ENCODE results near the gene SGO1. TPM values are rescaled to one million over a fixed set of nuclear protein-coding genes. Genes with fewer than 3 reads are reported as not detected.

The SGO1 gene
- polyA plus RNA-seq, 1 of the 3 experiments (the other 2 are of a cell fraction) = 2.2 TPM

DNA sequence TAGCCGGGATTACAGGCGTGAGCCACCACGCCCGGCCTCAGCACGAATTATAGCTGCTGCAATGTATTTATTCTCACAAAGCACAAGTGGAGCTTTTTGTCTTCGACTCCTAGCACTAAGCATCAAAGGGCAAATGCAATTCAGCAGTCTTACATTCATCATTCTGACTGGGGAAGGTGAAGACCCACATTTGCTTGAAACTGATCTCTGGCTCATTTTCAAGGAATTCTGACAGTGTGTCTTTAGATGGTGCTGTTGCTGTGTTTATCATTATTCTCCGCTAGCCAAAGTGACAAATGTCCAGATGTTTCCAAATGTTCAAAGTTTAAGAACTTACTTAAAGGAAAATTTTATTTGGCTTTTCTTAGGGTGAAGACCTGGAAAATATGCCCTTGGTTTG, 55.9 kb downstream of the SGO1 start:
- Histone ChIP-seq H4K20me1 (ENCODE audit: insufficient read depth) (no peaks in the 10 kb centered on the region), H3K4me3 (ENCODE audit: low read depth in 2 of 2, low read length in 1 of 2) (no peak overlapping the region), H3K9me2 (no peaks in the 10 kb centered on the region), H3K27me3 (ENCODE audit: insufficient read depth) (no peaks in the 10 kb centered on the region), H2AFZ (ENCODE audit: low read depth) (no peak overlapping the region), H3K79me2 (ENCODE audit: insufficient read depth) (no peaks in the 10 kb centered on the region), H3K36me3 (replicated peaks in 1 of 2; ENCODE audit: control insufficient read depth in 1 of 2, insufficient read depth in 2 of 2, low read length in 1 of 2) (peaks cover 0 to 6% of the 10 kb centered on the region in 2 experiments), H3K4me2 (no peak overlapping the region), H3K27ac (ENCODE audit: low read depth in 2 of 2, low read length in 1 of 2) (no peak overlapping the region), H3K4me1 (ENCODE audit: control insufficient read depth in 1 of 2, insufficient read depth in 2 of 2, low read depth in 1 of 2, low read length in 1 of 2) (no peaks in the 10 kb centered on the region), H3K9me3 (no peaks in the 10 kb centered on the region), H3F3A (replicated peaks; ENCODE audit: insufficient read depth) (no peaks in the 10 kb centered on the region), H3K9ac (no peak overlapping the region)
- ChIA-PET POLR2A (no interaction called here), CTCF (interaction anchor here (1.6 kb wide), 1 partner anchor 11 kb away, joined by 7 read pairs; no protein-coding TSS in a partner anchor)
- TF ChIP-seq RAD21 (IDR thresholded peaks at IDR 0.05; ENCODE audit: low read length) = peak; percentile 45
- TF ChIP-seq, protein P1, sequence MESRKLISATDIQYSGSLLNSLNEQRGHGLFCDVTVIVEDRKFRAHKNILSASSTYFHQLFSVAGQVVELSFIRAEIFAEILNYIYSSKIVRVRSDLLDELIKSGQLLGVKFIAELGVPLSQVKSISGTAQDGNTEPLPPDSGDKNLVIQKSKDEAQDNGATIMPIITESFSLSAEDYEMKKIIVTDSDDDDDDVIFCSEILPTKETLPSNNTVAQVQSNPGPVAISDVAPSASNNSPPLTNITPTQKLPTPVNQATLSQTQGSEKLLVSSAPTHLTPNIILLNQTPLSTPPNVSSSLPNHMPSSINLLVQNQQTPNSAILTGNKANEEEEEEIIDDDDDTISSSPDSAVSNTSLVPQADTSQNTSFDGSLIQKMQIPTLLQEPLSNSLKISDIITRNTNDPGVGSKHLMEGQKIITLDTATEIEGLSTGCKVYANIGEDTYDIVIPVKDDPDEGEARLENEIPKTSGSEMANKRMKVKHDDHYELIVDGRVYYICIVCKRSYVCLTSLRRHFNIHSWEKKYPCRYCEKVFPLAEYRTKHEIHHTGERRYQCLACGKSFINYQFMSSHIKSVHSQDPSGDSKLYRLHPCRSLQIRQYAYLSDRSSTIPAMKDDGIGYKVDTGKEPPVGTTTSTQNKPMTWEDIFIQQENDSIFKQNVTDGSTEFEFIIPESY (IDR thresholded peaks at IDR 0.05; ENCODE audit: borderline replicate concordance, low read depth) = no peak
- 93% methylated on average over 7 of the region's 7 CpGs for WGBS (ENCODE audit: low lambda C conversion rate)
- DNase-seq = no peak

DNA sequence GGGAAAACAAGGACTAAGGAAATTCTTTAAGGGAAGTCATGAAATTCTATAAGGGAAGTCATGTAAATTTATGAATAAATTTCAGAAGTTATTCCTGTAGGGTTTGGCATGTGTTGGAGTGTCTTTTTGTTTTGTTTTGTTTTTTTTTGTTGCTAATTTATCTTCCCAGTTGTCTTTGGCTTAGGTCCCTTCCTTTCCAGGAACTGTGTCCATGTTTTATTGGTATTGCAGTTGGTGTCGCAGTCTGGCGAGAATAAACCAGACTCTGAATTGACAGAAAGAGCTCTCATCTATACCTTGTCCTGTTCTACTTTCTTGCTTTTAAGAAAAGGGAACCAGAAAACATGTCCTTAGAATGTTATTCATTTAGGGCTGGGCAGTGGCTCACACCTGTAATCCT, 57.6 kb downstream of the SGO1 start:
- TF ChIP-seq NRF1 (IDR thresholded peaks at IDR 0.05; ENCODE audit: low read depth, low read length) (no peak), MEF2A (IDR thresholded peaks at IDR 0.05; ENCODE audit: borderline replicate concordance, low read depth) (no peak), RCOR1 (IDR thresholded peaks at IDR 0.05; ENCODE audit: low read length) (no peak), POLR2AphosphoS5 (IDR thresholded peaks at IDR 0.05; ENCODE audit: low read depth, low read length) (no peak), RXRA (IDR thresholded peaks at IDR 0.05; ENCODE audit: borderline replicate concordance, low read depth) (no peak), MXI1 (IDR thresholded peaks at IDR 0.05; ENCODE audit: low read depth, low read length) (no peak), TEAD4 (IDR thresholded peaks at IDR 0.05; ENCODE audit: borderline replicate concordance, insufficient read depth) (no peak), CHD2 (IDR thresholded peaks at IDR 0.05; ENCODE audit: low read length, partially characterized antibody) (no peak), RAD21 (IDR thresholded peaks at IDR 0.05; ENCODE audit: low read length) (no peak), FOSL2 (IDR thresholded peaks at IDR 0.05; ENCODE audit: borderline replicate concordance, low read depth) (no peak)
- TF ChIP-seq, protein P2, sequence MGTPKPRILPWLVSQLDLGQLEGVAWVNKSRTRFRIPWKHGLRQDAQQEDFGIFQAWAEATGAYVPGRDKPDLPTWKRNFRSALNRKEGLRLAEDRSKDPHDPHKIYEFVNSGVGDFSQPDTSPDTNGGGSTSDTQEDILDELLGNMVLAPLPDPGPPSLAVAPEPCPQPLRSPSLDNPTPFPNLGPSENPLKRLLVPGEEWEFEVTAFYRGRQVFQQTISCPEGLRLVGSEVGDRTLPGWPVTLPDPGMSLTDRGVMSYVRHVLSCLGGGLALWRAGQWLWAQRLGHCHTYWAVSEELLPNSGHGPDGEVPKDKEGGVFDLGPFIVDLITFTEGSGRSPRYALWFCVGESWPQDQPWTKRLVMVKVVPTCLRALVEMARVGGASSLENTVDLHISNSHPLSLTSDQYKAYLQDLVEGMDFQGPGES (IDR thresholded peaks at IDR 0.05; ENCODE audit: low read depth, low read length) = no peak
- no peak overlapping the region for H3K9ac ChIP-seq
- 100% methylated on average over 2 of the region's 2 CpGs for WGBS (ENCODE audit: low lambda C conversion rate)
- POLR2A ChIA-PET = no interaction called here
- no peak overlapping the region for H3K27ac ChIP-seq (ENCODE audit: low read depth in 2 of 2, low read length in 1 of 2)
- H3F3A ChIP-seq (replicated peaks; ENCODE audit: insufficient read depth) = no peaks in the 10 kb centered on the region
- no peaks in the 10 kb centered on the region for H3K9me2 ChIP-seq
- no peak overlapping the region for H2AFZ ChIP-seq (ENCODE audit: low read depth)
- H3K4me3 ChIP-seq (ENCODE audit: low read depth in 2 of 2, low read length in 1 of 2) = no peak overlapping the region
- H3K4me2 ChIP-seq = no peak overlapping the region
- DNase-seq = no peak
- CTCF ChIA-PET = interaction anchor here (0.7 kb wide), 1 partner anchor 11 kb away, joined by 3 read pairs; no protein-coding TSS in a partner anchor
- H4K20me1 ChIP-seq (ENCODE audit: insufficient read depth) = no peaks in the 10 kb centered on the region
- H3K9me3 ChIP-seq = no peaks in the 10 kb centered on the region
- H3K79me2 ChIP-seq (ENCODE audit: insufficient read depth) = no peaks in the 10 kb centered on the region
- peaks cover 0 to 6% of the 10 kb centered on the region in 2 experiments for H3K36me3 ChIP-seq (replicated peaks in 1 of 2; ENCODE audit: control insufficient read depth in 1 of 2, insufficient read depth in 2 of 2, low read length in 1 of 2)
- no peaks in the 10 kb centered on the region for H3K27me3 ChIP-seq (ENCODE audit: insufficient read depth)
- no peaks in the 10 kb centered on the region for H3K4me1 ChIP-seq (ENCODE audit: control insufficient read depth in 1 of 2, insufficient read depth in 2 of 2, low read depth in 1 of 2, low read length in 1 of 2)

Measured in SK-N-SH (cell line).